Stimulated activated CD4-positive, alpha-beta T cell treated with anti-CD3 and anti-CD28 coated beads, Interleukin-4, amount 100 ng/mL, for 48 hours (primary cell): ENCODE measurements around the gene KIF16B.
"Not testable (repeated sequence)": the region's sequence is repeated elsewhere in the genome, so short reads cannot be mapped to it uniquely, and the experiment has no call there.

Experiments used
- DNase-seq, 2 donors: peaks; one replicate each; pipeline ENCODE4 v3.0.0-alpha.2; 2020; ENCODE audit warnings: low read depth in 2 of 2

KIF16B gene

GRCh38 chr20:16481977-16482376, 91.3 kb downstream of the KIF16B start:
- DNase-seq = no peak

GRCh38 chr20:16479666-16480065, 93.6 kb downstream of the KIF16B start:
- no peak for DNase-seq

GRCh38 chr20:16477632-16478031, 95.6 kb downstream of the KIF16B start:
- no peak for DNase-seq

GRCh38 chr20:16476032-16476431, 97.2 kb downstream of the KIF16B start:
- DNase-seq = no peak

- DNase-seq = no peak
Observed at GRCh38 chr20:16475225-16475624, 98.0 kb downstream of the KIF16B start.

GRCh38 chr20:16474363-16474762, 98.9 kb downstream of the KIF16B start:
- DNase-seq = no peak

GRCh38 chr20:16472045-16472872, 101.0 kb downstream of the KIF16B start:
- DNase-seq = no peak

GRCh38 chr20:16469395-16469905, 103.8 kb downstream of the KIF16B start:
- DNase-seq = no peak

- DNase-seq = no peak
Observed at GRCh38 chr20:16462711-16463110, 110.5 kb downstream of the KIF16B start.

- no peak for DNase-seq
Observed at GRCh38 chr20:16459019-16459700, 114.1 kb downstream of the KIF16B start.

- DNase-seq = no peak
Observed at GRCh38 chr20:16457514-16457913, 115.7 kb downstream of the KIF16B start.

- no peak for DNase-seq
Observed at GRCh38 chr20:16455324-16455723, 117.9 kb downstream of the KIF16B start.

- no peak for DNase-seq
Observed at GRCh38 chr20:16451982-16452381, 121.3 kb downstream of the KIF16B start.

GRCh38 chr20:16451001-16451400, 122.2 kb downstream of the KIF16B start:
- no peak for DNase-seq

GRCh38 chr20:16446991-16447390, 126.3 kb downstream of the KIF16B start:
- DNase-seq = no peak

- no peak for DNase-seq
Observed at GRCh38 chr20:16446246-16446645, 127.0 kb downstream of the KIF16B start.

GRCh38 chr20:16445482-16445881, 127.8 kb downstream of the KIF16B start:
- DNase-seq = no peak

GRCh38 chr20:16444057-16444777, 129.0 kb downstream of the KIF16B start:
- no peak for DNase-seq

- DNase-seq = no peak
Observed at GRCh38 chr20:16441546-16442164, 131.6 kb downstream of the KIF16B start.

GRCh38 chr20:16440686-16441085, 132.6 kb downstream of the KIF16B start:
- DNase-seq = no peak

- DNase-seq = not testable (repeated sequence)
Observed at GRCh38 chr20:16439540-16439939, 133.7 kb downstream of the KIF16B start.

GRCh38 chr20:16438100-16438499, 135.1 kb downstream of the KIF16B start:
- DNase-seq = no peak
